H1 (cell line): ENCODE data around the gene CRYBG3. TPM values are rescaled to one million over a fixed set of nuclear protein-coding genes. Genes with fewer than 3 reads are reported as not detected.
"Not testable (repeated sequence)": the region's sequence is repeated elsewhere in the genome, so short reads cannot be mapped to it uniquely, and the experiment has no call there.

Experiments
- CTCF ChIA-PET: fragments of 300-600 bp; sonication (Branson Sonifier 250); formaldehyde crosslinking; loops from one replicate; lab custom pipeline; 2021; ENCODE audit not compliant: partially characterized antibody; lab: Charles Lee
- POLR2A ChIA-PET: fragments of 300-600 bp; sonication (Branson Sonifier 250); formaldehyde crosslinking; loops from one replicate; lab custom pipeline; 2021; ENCODE audit warnings: inconsistent platforms; ENCODE audit not compliant: partially characterized antibody; lab: Charles Lee
- DNase-seq, 2 experiments: peaks; one replicate each; pipeline versions ENCODE4 v3.0.0 to v3.0.0-alpha.2; 2010 to 2022; ENCODE audit warnings: low spot score in 2 of 2, low read depth in 1 of 2, mixed read lengths in 1 of 2
- FAIRE-seq: peaks from 2 replicates; lab custom pipeline; 2011; peaks lifted over from hg19 to GRCh38; lab: Jason Lieb, UNC
- H2AFZ ChIP-seq: 2 replicates; pipeline ENCODE4 v1.8.1; 2012; ENCODE audit warnings: low read length, inconsistent platforms
- H2AK5ac ChIP-seq: 2 replicates; pipeline ENCODE4 v1.6.1; 2013; ENCODE audit warnings: low read depth, low read length
- H2BK120ac ChIP-seq: replicated peaks from 2 replicates; pipeline ENCODE3; 2013; ENCODE audit warnings: low read depth, low read length, inconsistent platforms
- H2BK12ac ChIP-seq: 2 replicates; pipeline ENCODE4 v1.6.1; 2013; ENCODE audit warnings: low read depth, low read length
- H2BK15ac ChIP-seq: 2 replicates; pipeline ENCODE4 v1.6.1; 2013; ENCODE audit warnings: low read length
- H2BK20ac ChIP-seq: 2 replicates; pipeline ENCODE4 v1.6.1; 2013; ENCODE audit warnings: low read length
- H2BK5ac ChIP-seq: 2 replicates; pipeline ENCODE4 v1.6.1; 2013; ENCODE audit warnings: low read depth, low read length
- H3K14ac ChIP-seq: 2 replicates; pipeline ENCODE4 v1.6.1; 2013; ENCODE audit warnings: inconsistent platforms; ENCODE audit not compliant: insufficient read length
- H3K18ac ChIP-seq: 2 replicates; pipeline ENCODE4 v1.6.1; 2013; ENCODE audit warnings: low read length; ENCODE audit errors: extremely low read depth
- H3K23ac ChIP-seq: 2 replicates; pipeline ENCODE4 v1.6.1; 2013; ENCODE audit warnings: inconsistent platforms; ENCODE audit not compliant: insufficient read length
- H3K23me2 ChIP-seq: 2 replicates; pipeline ENCODE4 v1.6.1; 2013; ENCODE audit warnings: low read depth, low read length
- H3K27ac ChIP-seq: 2 replicates; pipeline ENCODE4 v1.6.1; 2011; ENCODE audit warnings: low read depth, low read length, inconsistent platforms
- H3K27me3 ChIP-seq, 4 experiments: replicated peaks in 1 of 4; 1 replicate in 1 of 4; 2 replicates in 3 of 4; pipeline versions ENCODE4 v1.6.1 to v1.8.1; 2011 to 2013; ENCODE audit warnings: low read length in 3 of 4, mild to moderate bottlenecking in 3 of 4, inconsistent platforms in 2 of 4, mixed read lengths in 2 of 4, moderate library complexity in 1 of 4; ENCODE audit not compliant: control insufficient read depth in 3 of 4, insufficient read depth in 3 of 4; ENCODE audit errors: extremely low read depth in 1 of 4
- H3K36me3 ChIP-seq, 4 experiments: 2 replicates each; pipeline versions ENCODE4 v1.6.1 to v1.8.1; 2011 to 2013; ENCODE audit warnings: mild to moderate bottlenecking in 4 of 4, low read length in 3 of 4, moderate library complexity in 2 of 4, control low read depth in 1 of 4, inconsistent platforms in 1 of 4; ENCODE audit not compliant: insufficient read depth in 4 of 4, control insufficient read depth in 2 of 4
- H3K4ac ChIP-seq: replicated peaks from 2 replicates; pipeline ENCODE3; 2013; ENCODE audit warnings: low read length, low read depth, mixed read lengths, inconsistent platforms; ENCODE audit not compliant: insufficient read length
- H3K4me1 ChIP-seq, 4 experiments: replicated peaks in 1 of 4; 1 replicate in 1 of 4; 2 replicates in 3 of 4; pipeline versions ENCODE4 v1.6.1 to v1.8.1; 2011 to 2013; ENCODE audit warnings: low read length in 3 of 4, inconsistent platforms in 2 of 4, mixed read lengths in 1 of 4; ENCODE audit not compliant: insufficient read depth in 4 of 4, control insufficient read depth in 3 of 4
- H3K4me2 ChIP-seq, 2 experiments: 2 replicates each; pipeline versions ENCODE4 v1.6.1 to v1.8.1; 2011 to 2013; ENCODE audit warnings: low read depth in 2 of 2, low read length in 2 of 2, control low read depth in 1 of 2, inconsistent platforms in 1 of 2, mild to moderate bottlenecking in 1 of 2; ENCODE audit not compliant: insufficient read depth in 1 of 2
- H3K4me3 ChIP-seq, 4 experiments: fragments of 200-600, 300-600 bp in 1 of 4; sonication (generic), shearing (Covaris generic), sonication (Bioruptor Twin) in 1 of 4; 2 replicates each; pipeline versions ENCODE4 v1.5.1 to v1.8.1; 2011 to 2016; ENCODE audit warnings: low read length in 4 of 4, low read depth in 3 of 4, control low read depth in 2 of 4, inconsistent platforms in 2 of 4, mild to moderate bottlenecking in 2 of 4, mixed read lengths in 1 of 4, moderate library complexity in 1 of 4; ENCODE audit not compliant: insufficient read depth in 2 of 4; ENCODE audit errors: extremely low read depth in 1 of 4
- H3K56ac ChIP-seq: replicated peaks from 2 replicates; pipeline ENCODE3; 2013; ENCODE audit warnings: low read depth, mild to moderate bottlenecking, mixed read lengths, low read length, inconsistent platforms; ENCODE audit not compliant: insufficient read length
- H3K79me1 ChIP-seq: 2 replicates; pipeline ENCODE4 v1.6.1; 2013; ENCODE audit warnings: low read depth, low read length, control low read depth
- H3K79me2 ChIP-seq, 2 experiments: 2 replicates each; pipeline versions ENCODE4 v1.6.1 to v1.8.1; 2012 to 2013; ENCODE audit warnings: low read length in 2 of 2, mild to moderate bottlenecking in 2 of 2, inconsistent platforms in 1 of 2; ENCODE audit not compliant: insufficient read depth in 2 of 2, control insufficient read depth in 1 of 2
- H3K9ac ChIP-seq, 4 experiments: replicated peaks in 1 of 4; 1 replicate in 1 of 4; 2 replicates in 3 of 4; pipeline versions ENCODE4 v1.6.1 to v1.8.1; 2011 to 2013; ENCODE audit warnings: low read depth in 3 of 4, low read length in 3 of 4, control low read depth in 2 of 4, mild to moderate bottlenecking in 2 of 4, moderate library complexity in 2 of 4, inconsistent platforms in 1 of 4; ENCODE audit errors: extremely low read depth in 1 of 4
- H3K9me3 ChIP-seq, 2 experiments: 2 replicates each; pipeline versions ENCODE4 v1.6.1 to v1.8.1; 2012 to 2013; ENCODE audit warnings: mild to moderate bottlenecking in 2 of 2, moderate library complexity in 2 of 2, control low read depth in 1 of 2, inconsistent platforms in 1 of 2, low read depth in 1 of 2, low read length in 1 of 2, mixed read lengths in 1 of 2; ENCODE audit not compliant: insufficient read depth in 2 of 2
- H4K20me1 ChIP-seq, 2 experiments: replicated peaks in 1 of 2; 2 replicates each; pipeline versions ENCODE3 to v1.8.1; 2011 to 2013; ENCODE audit warnings: inconsistent platforms in 2 of 2, low read length in 2 of 2, mild to moderate bottlenecking in 1 of 2; ENCODE audit not compliant: insufficient read depth in 2 of 2, control insufficient read depth in 1 of 2
- H4K5ac ChIP-seq: 2 replicates; pipeline ENCODE4 v1.6.1; 2013; ENCODE audit warnings: low read length, low read depth, mixed read lengths, inconsistent platforms; ENCODE audit not compliant: insufficient read length
- H4K8ac ChIP-seq: 2 replicates; pipeline ENCODE4 v1.8.0; 2013; ENCODE audit warnings: mild to moderate bottlenecking, moderate library complexity, low read length, inconsistent platforms; ENCODE audit not compliant: insufficient read depth; ENCODE audit errors: extremely low read depth
- H4K91ac ChIP-seq: replicated peaks from 2 replicates; pipeline ENCODE3; 2013; ENCODE audit warnings: low read length, mixed read lengths, inconsistent platforms; ENCODE audit not compliant: insufficient read length
- WGBS, 2 experiments: shearing (Covaris generic) in 1 of 2; methylation state at CpG; one replicate each; pipeline versions ENCODE4 v1.1.6 to v1.1.7; 2013 to 2015; ENCODE audit warnings: low lambda C conversion rate in 2 of 2, mixed read lengths in 2 of 2, inconsistent platforms in 1 of 2, low coverage in 1 of 2, missing lambda C conversion rate in 1 of 2; ENCODE audit not compliant: insufficient replicate concordance in 2 of 2, insufficient coverage in 1 of 2, insufficient read length in 1 of 2; ENCODE audit errors: extremely low coverage in 1 of 2, missing lambda C conversion rate in 1 of 2; 5-methylcytosine and 5-hydroxymethylcytosine counted together
- polyA plus RNA-seq, 7 experiments: library from polyadenylated mRNA; depleted of rRNA in 3 of 7; stranded (reverse) in 5 of 7; unstranded in 2 of 7; fragments of >200 nt in 5 of 7; fragments of 200-250 nt in 2 of 7; gene quantifications; 1 replicate in 5 of 7; 2 replicates in 1 of 7; 4 replicates in 1 of 7; pipeline versions ENCODE4 v1.2.1 to v1.2.3, GENCODE V29; 2011 to 2013; ENCODE audit warnings: missing spikeins in 2 of 7, mixed read lengths in 2 of 7
- total RNA-seq: library from RNA; stranded (reverse); fragmentation: NEBNext Ultra II Directional; extraction: Animal tissue kit (Norgen Biotek cat#: 25700); gene quantifications from 2 replicates; pipeline ENCODE4 v1.2.1, GENCODE V29; 2021

The CRYBG3 gene
- total and polyA plus RNA-seq, 2 of the 8 experiments (the other 6 are each of a cell fraction or from before 2014, with no cell fraction given) = 2.1 to 8.0 TPM

DNA sequence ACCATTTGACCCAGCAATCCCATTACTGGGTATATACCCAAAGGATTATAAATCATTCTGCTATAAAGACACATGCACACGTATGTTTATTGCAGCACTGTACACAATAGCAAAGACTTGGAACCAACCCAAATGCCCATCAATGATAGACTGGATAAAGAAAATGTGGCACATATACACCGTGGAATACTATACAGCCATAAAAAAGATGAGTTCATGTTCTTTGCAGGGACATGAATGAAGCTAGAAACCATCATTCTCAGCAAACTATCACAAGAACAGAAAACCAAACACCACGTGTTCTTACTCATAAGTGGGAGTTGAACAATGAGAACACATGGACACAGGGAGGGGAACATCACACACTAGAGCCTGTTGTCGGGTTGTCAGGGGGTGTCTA is 11.4 kb downstream of the CRYBG3 start:
- POLR2A ChIA-PET, H3K23me2 ChIP-seq, H3K4me1 ChIP-seq, H3K9me3 ChIP-seq, H2BK5ac ChIP-seq, H3K27me3 ChIP-seq, H3K23ac ChIP-seq, H2BK12ac ChIP-seq, H2BK15ac ChIP-seq, H3K4me2 ChIP-seq, H3K36me3 ChIP-seq, H3K56ac ChIP-seq, H3K14ac ChIP-seq, H3K9ac ChIP-seq, FAIRE-seq, H2BK20ac ChIP-seq, H2BK120ac ChIP-seq, H3K79me2 ChIP-seq, H3K4me3 ChIP-seq, DNase-seq, H4K8ac ChIP-seq, H3K4ac ChIP-seq, H3K79me1 ChIP-seq, H2AK5ac ChIP-seq, H4K91ac ChIP-seq, H3K27ac ChIP-seq, H2AFZ ChIP-seq, CTCF ChIA-PET, H4K5ac ChIP-seq, H3K18ac ChIP-seq, H4K20me1 ChIP-seq: not testable (repeated sequence)
- 94% methylated on average over 4 of the region's 4 CpGs; no CpG with 5 or more reads in 1 of the 2 experiments for WGBS, 2 experiments
